Measurements from ENCODE around the gene COPB1. TPM values are rescaled to one million over a fixed set of nuclear protein-coding genes. Genes with fewer than 3 reads are reported as not detected.

The COPB1 gene
- polyA plus RNA-seq, 1 of the 3 experiments (the other 2 are of a cell fraction): 81.0 TPM

- CTCF ChIA-PET: interaction anchor here (2.2 kb wide), 1 partner anchor 10 kb away, joined by 7 read pairs; no protein-coding TSS in a partner anchor
- H3K4me3 ChIP-seq (ENCODE audit: low read depth in 2 of 2, low read length in 1 of 2): no peak overlapping the region
- H3K9ac ChIP-seq: no peak overlapping the region
- TF ChIP-seq MEF2A (IDR thresholded peaks at IDR 0.05; ENCODE audit: borderline replicate concordance, low read depth) (no peak), GATA2 (CRISPR knock-in tag; IDR thresholded peaks at IDR 0.05) (no peak), NRF1 (IDR thresholded peaks at IDR 0.05; ENCODE audit: low read depth, low read length) (no peak), EZH2phosphoT487 (IDR thresholded peaks at IDR 0.05; ENCODE audit: borderline replicate concordance, low read depth) (no peak)
- TF ChIP-seq, protein P1, sequence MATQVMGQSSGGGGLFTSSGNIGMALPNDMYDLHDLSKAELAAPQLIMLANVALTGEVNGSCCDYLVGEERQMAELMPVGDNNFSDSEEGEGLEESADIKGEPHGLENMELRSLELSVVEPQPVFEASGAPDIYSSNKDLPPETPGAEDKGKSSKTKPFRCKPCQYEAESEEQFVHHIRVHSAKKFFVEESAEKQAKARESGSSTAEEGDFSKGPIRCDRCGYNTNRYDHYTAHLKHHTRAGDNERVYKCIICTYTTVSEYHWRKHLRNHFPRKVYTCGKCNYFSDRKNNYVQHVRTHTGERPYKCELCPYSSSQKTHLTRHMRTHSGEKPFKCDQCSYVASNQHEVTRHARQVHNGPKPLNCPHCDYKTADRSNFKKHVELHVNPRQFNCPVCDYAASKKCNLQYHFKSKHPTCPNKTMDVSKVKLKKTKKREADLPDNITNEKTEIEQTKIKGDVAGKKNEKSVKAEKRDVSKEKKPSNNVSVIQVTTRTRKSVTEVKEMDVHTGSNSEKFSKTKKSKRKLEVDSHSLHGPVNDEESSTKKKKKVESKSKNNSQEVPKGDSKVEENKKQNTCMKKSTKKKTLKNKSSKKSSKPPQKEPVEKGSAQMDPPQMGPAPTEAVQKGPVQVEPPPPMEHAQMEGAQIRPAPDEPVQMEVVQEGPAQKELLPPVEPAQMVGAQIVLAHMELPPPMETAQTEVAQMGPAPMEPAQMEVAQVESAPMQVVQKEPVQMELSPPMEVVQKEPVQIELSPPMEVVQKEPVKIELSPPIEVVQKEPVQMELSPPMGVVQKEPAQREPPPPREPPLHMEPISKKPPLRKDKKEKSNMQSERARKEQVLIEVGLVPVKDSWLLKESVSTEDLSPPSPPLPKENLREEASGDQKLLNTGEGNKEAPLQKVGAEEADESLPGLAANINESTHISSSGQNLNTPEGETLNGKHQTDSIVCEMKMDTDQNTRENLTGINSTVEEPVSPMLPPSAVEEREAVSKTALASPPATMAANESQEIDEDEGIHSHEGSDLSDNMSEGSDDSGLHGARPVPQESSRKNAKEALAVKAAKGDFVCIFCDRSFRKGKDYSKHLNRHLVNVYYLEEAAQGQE (IDR thresholded peaks at IDR 0.05; ENCODE audit: low read depth, low read length): no peak
- no peak overlapping the region for H2AFZ ChIP-seq (ENCODE audit: low read depth)
- H3K4me1 ChIP-seq (ENCODE audit: control insufficient read depth in 1 of 2, insufficient read depth in 2 of 2, low read depth in 1 of 2, low read length in 1 of 2): peaks cover 8 to 9% of the 10 kb centered on the region in 2 experiments; a peak in 3 of 4 replicates
- no peaks in the 10 kb centered on the region for H3K79me2 ChIP-seq (ENCODE audit: insufficient read depth)
- 76% methylated on average over 2 of the region's 2 CpGs for WGBS (ENCODE audit: low lambda C conversion rate)
- no peaks in the 10 kb centered on the region for H3K27me3 ChIP-seq (ENCODE audit: insufficient read depth)
- POLR2A ChIA-PET: no interaction called here
- no peak overlapping the region for H3K4me2 ChIP-seq
- no peaks in the 10 kb centered on the region for H3K9me2 ChIP-seq
- H3K36me3 ChIP-seq (replicated peaks in 1 of 2; ENCODE audit: control insufficient read depth in 1 of 2, insufficient read depth in 2 of 2, low read length in 1 of 2): no peaks in the 10 kb centered on the region
- no peak for DNase-seq
- no peaks in the 10 kb centered on the region for H3K9me3 ChIP-seq
- H4K20me1 ChIP-seq (ENCODE audit: insufficient read depth): no peaks in the 10 kb centered on the region
- no peak overlapping the region for H3K27ac ChIP-seq (ENCODE audit: low read depth in 2 of 2, low read length in 1 of 2)
- no peaks in the 10 kb centered on the region for H3F3A ChIP-seq (replicated peaks; ENCODE audit: insufficient read depth)
These were observed 91.0 kb downstream of the COPB1 start for GRCh38 chr11:14408612-14409011.

Small RNAs within 50 kb of the gene (small RNA-seq; reads per million reads assigned to genes)
- gene RNU7-49P: 0 reads per million in 7 experiments

Other genes with a start within 250 kb of the COPB1 start
- gene RRAS2, start 140.6 kb downstream of the COPB1 start, polyA plus RNA-seq (2012; rRNA removed): 53.3 and 55.3 TPM in 2 replicates
- 166 and 226 TPM in 2 replicates for gene PSMA1, start 20.6 kb upstream of the COPB1 start, polyA plus RNA-seq (2012; rRNA removed)
- 0.26 and 0.50 TPM in 2 replicates for gene PDE3B, start 144.0 kb upstream of the COPB1 start, polyA plus RNA-seq (2012; rRNA removed)